Measurements from ENCODE around the gene SF3B3. TPM values are rescaled to one million over a fixed set of nuclear protein-coding genes. Genes with fewer than 3 reads are reported as not detected.

The SF3B3 gene
- total and polyA plus RNA-seq, 2 of the 13 experiments (the other 11 are each of a cell fraction or from before 2014, with no cell fraction given), result 157 to 500 TPM

DNA sequence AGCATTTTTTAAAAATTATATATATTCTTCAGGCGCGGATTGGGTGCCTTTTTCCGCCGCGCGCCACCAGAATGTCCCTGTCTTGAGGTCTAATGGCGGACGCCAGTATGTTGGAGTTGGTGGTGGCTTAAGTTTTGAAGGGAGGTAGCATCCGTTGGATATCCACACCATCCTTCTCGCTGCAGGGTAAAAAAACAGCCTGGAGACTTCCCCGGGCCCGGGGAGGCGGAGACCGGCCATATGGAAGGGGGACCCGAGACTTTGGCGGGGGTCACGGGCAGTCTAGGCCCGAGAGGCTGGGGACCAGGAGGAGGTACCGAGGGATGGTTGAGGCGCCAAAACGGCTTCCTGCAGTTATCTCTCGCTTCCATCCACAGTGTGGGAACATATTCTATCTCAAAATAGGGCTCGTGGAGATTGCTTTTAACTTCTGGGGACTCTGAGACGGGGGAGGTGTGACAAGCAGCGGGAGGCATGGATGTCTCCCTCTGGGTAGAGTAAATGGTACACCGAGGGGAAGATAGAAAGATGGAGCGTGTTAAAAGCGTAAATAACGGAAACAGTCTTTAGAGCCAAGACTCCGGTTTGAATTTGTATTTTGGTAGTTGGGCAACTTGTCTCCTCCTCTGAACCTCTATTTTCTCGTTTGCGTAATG is at the start of gene SF3B3 (continued):
- TF ChIP-seq, protein P1, sequence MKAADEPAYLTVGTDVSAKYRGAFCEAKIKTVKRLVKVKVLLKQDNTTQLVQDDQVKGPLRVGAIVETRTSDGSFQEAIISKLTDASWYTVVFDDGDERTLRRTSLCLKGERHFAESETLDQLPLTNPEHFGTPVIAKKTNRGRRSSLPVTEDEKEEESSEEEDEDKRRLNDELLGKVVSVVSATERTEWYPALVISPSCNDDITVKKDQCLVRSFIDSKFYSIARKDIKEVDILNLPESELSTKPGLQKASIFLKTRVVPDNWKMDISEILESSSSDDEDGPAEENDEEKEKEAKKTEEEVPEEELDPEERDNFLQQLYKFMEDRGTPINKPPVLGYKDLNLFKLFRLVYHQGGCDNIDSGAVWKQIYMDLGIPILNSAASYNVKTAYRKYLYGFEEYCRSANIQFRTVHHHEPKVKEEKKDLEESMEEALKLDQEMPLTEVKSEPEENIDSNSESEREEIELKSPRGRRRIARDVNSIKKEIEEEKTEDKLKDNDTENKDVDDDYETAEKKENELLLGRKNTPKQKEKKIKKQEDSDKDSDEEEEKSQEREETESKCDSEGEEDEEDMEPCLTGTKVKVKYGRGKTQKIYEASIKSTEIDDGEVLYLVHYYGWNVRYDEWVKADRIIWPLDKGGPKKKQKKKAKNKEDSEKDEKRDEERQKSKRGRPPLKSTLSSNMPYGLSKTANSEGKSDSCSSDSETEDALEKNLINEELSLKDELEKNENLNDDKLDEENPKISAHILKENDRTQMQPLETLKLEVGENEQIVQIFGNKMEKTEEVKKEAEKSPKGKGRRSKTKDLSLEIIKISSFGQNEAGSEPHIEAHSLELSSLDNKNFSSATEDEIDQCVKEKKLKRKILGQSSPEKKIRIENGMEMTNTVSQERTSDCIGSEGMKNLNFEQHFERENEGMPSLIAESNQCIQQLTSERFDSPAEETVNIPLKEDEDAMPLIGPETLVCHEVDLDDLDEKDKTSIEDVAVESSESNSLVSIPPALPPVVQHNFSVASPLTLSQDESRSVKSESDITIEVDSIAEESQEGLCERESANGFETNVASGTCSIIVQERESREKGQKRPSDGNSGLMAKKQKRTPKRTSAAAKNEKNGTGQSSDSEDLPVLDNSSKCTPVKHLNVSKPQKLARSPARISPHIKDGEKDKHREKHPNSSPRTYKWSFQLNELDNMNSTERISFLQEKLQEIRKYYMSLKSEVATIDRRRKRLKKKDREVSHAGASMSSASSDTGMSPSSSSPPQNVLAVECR (CRISPR knock-in tag; IDR thresholded peaks at IDR 0.05; ENCODE audit: borderline replicate concordance), result peak; percentile 51; the same call in 1 of the 2 replicates
- peak; percentile 76 for TF ChIP-seq RBFOX2 (IDR thresholded peaks at IDR 0.05; ENCODE audit: low read depth, low read length)
- TF ChIP-seq ZNF263 (CRISPR knock-in tag; IDR thresholded peaks at IDR 0.05), result no peak
- TF ChIP-seq SIN3B (IDR thresholded peaks at IDR 0.05; ENCODE audit: low read length), result no peak
- TF ChIP-seq ZNF607 (CRISPR knock-in tag; IDR thresholded peaks at IDR 0.05; ENCODE audit: borderline replicate concordance), result peak; percentile 16; the same call in 1 of the 2 replicates
- TF ChIP-seq UBTF (CRISPR knock-in tag; IDR thresholded peaks at IDR 0.05), result peak; percentile 49
- no peak for TF ChIP-seq FOXA1 (IDR thresholded peaks at IDR 0.05)
- no peak for TF ChIP-seq FOXA1 (CRISPR knock-in tag; IDR thresholded peaks at IDR 0.05)
- peak; percentile 7; the same call in 1 of the 2 replicates for TF ChIP-seq BHLHE40 (IDR thresholded peaks at IDR 0.05; ENCODE audit: low read length)
- TF ChIP-seq PAX8 (CRISPR knock-in tag; IDR thresholded peaks at IDR 0.05; ENCODE audit: borderline replicate concordance), result no peak
- TF ChIP-seq CBX5 (CRISPR knock-in tag; IDR thresholded peaks at IDR 0.05; ENCODE audit: borderline replicate concordance), result no peak
- TF ChIP-seq, protein P2, sequence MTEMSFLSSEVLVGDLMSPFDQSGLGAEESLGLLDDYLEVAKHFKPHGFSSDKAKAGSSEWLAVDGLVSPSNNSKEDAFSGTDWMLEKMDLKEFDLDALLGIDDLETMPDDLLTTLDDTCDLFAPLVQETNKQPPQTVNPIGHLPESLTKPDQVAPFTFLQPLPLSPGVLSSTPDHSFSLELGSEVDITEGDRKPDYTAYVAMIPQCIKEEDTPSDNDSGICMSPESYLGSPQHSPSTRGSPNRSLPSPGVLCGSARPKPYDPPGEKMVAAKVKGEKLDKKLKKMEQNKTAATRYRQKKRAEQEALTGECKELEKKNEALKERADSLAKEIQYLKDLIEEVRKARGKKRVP (CRISPR knock-in tag; IDR thresholded peaks at IDR 0.05), result no peak
- TF ChIP-seq, protein P3, sequence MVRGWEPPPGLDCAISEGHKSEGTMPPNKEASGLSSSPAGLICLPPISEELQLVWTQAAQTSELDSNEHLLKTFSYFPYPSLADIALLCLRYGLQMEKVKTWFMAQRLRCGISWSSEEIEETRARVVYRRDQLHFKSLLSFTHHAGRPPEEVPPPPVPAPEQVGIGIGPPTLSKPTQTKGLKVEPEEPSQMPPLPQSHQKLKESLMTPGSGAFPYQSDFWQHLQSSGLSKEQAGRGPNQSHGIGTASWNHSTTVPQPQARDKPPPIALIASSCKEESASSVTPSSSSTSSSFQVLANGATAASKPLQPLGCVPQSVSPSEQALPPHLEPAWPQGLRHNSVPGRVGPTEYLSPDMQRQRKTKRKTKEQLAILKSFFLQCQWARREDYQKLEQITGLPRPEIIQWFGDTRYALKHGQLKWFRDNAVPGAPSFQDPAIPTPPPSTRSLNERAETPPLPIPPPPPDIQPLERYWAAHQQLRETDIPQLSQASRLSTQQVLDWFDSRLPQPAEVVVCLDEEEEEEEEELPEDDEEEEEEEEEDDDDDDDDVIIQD (CRISPR knock-in tag; IDR thresholded peaks at IDR 0.05; ENCODE audit: low read depth), result no peak
- no peak for TF ChIP-seq CREB1 (IDR thresholded peaks at IDR 0.05)
- TF ChIP-seq CREB1 (CRISPR knock-in tag; IDR thresholded peaks at IDR 0.05), result 0 out of 2 replicates have a peak, but pooled peaks have one; percentile 21
- TF ChIP-seq TBL1XR1 (IDR thresholded peaks at IDR 0.05; ENCODE audit: borderline replicate concordance, low read length, partially characterized antibody), result no peak
- TF ChIP-seq, protein P4, sequence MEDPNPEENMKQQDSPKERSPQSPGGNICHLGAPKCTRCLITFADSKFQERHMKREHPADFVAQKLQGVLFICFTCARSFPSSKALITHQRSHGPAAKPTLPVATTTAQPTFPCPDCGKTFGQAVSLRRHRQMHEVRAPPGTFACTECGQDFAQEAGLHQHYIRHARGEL (CRISPR knock-in tag; IDR thresholded peaks at IDR 0.05), result no peak
- TF ChIP-seq ZNF713 (CRISPR knock-in tag; IDR thresholded peaks at IDR 0.05), result no peak; the same call in 1 of the 2 replicates
- no peak for TF ChIP-seq PAF1 (CRISPR knock-in tag; IDR thresholded peaks at IDR 0.05)
- TF ChIP-seq FOSL1 (CRISPR knock-in tag; IDR thresholded peaks at IDR 0.05; ENCODE audit: borderline replicate concordance), result no peak
- peak; percentile 89; the same call in 1 of the 2 replicates for TF ChIP-seq KLF6 (CRISPR knock-in tag; IDR thresholded peaks at IDR 0.05)
- TF ChIP-seq REPIN1 (CRISPR knock-in tag; IDR thresholded peaks at IDR 0.05; ENCODE audit: borderline replicate concordance, low read depth), result no peak
